Subcutaneous abdominal adipose tissue (tissue), 5 donors: ENCODE results near the gene OR1K1.

Experiments
- H3K27ac ChIP-seq: one replicate; pipeline ENCODE4 v1.7.0; 2013; ENCODE audit warnings: low read depth, mild to moderate bottlenecking, inconsistent platforms, low read length, moderate library complexity
- H3K27me3 ChIP-seq, 5 donors: one replicate each; pipeline ENCODE4 v1.7.0; 2013; ENCODE audit warnings: low read length in 5 of 5, inconsistent platforms in 1 of 5; ENCODE audit not compliant: control insufficient read depth in 5 of 5, insufficient read depth in 4 of 5
- H3K36me3 ChIP-seq, 5 donors: one replicate each; pipeline ENCODE4 v1.7.0; 2013; ENCODE audit warnings: low read length in 5 of 5; ENCODE audit not compliant: control insufficient read depth in 5 of 5, insufficient read depth in 5 of 5
- H3K4me1 ChIP-seq, 5 donors: one replicate each; pipeline ENCODE4 v1.7.0; 2013; ENCODE audit warnings: low read length in 5 of 5, mild to moderate bottlenecking in 3 of 5, moderate library complexity in 1 of 5; ENCODE audit not compliant: control insufficient read depth in 5 of 5, insufficient read depth in 5 of 5
- H3K4me3 ChIP-seq, 5 donors: one replicate each; pipeline ENCODE4 v1.7.0; 2013; ENCODE audit warnings: low read length in 5 of 5, low read depth in 1 of 5
- H3K9ac ChIP-seq, 5 donors: one replicate each; pipeline ENCODE4 v1.7.0; 2013; ENCODE audit warnings: low read length in 5 of 5, mild to moderate bottlenecking in 4 of 5, moderate library complexity in 3 of 5
- H3K9me3 ChIP-seq, 5 donors: one replicate each; pipeline ENCODE4 v1.7.0; 2013; ENCODE audit warnings: low read length in 5 of 5; ENCODE audit not compliant: control insufficient read depth in 5 of 5
- donor health status: healthy.
- donor health status: healthy.
- donor health status: healthy.
- donor health status: healthy.
- donor health status: healthy.

Gene OR1K1

GRCh38 chr9:122846371-122846940 is 46.5 kb downstream of the OR1K1 start:
- Histone ChIP-seq H3K27me3 (no peaks in the 10 kb centered on the region), H3K9ac (no peak overlapping the region), H3K36me3 (peaks cover 21 to 48% (median 38%) of the 10 kb centered on the region in 5 donors), H3K27ac (no peak overlapping the region), H3K4me1 (no peaks in the 10 kb centered on the region), H3K9me3 (no peaks in the 10 kb centered on the region), H3K4me3 (no peak overlapping the region)

- no peaks in the 10 kb centered on the region for H3K9me3 ChIP-seq
Observed at GRCh38 chr9:122848256-122848943, 48.5 kb downstream of the OR1K1 start.

More at GRCh38 chr9:122848256-122848943, 48.5 kb downstream of the OR1K1 start:
- H3K9ac ChIP-seq = no peak overlapping the region
- H3K4me1 ChIP-seq = no peaks in the 10 kb centered on the region
- no peak overlapping the region for H3K4me3 ChIP-seq
- H3K27me3 ChIP-seq = no peaks in the 10 kb centered on the region
- no peak overlapping the region for H3K27ac ChIP-seq
- peaks cover 22 to 48% (median 40%) of the 10 kb centered on the region in 5 donors for H3K36me3 ChIP-seq
